Lower leg skin (tissue), 3 donors: ENCODE data around the gene BCL11A.

Experiments
- CTCF ChIP-seq, 3 donors: fragments of 450-650 bp; IDR thresholded peaks; one replicate each; pipeline ENCODE4 v1.5.1; 2016; ENCODE audit warnings: antibody characterized with exemption in 3 of 3, mild to moderate bottlenecking in 3 of 3, moderate library complexity in 2 of 3
- POLR2A ChIP-seq, 2 donors: fragments of 450-650 bp; IDR thresholded peaks; one replicate each; pipeline ENCODE4 v1.6.1; 2016 to 2017; ENCODE audit warnings: antibody characterized with exemption in 2 of 2, mild to moderate bottlenecking in 1 of 2, moderate library complexity in 1 of 2

GRCh38 chr2:60497500-60497899 is 56.0 kb downstream of the BCL11A start:
- TF ChIP-seq CTCF (IDR thresholded peaks at IDR 0.05) (no peak), POLR2A (IDR thresholded peaks at IDR 0.05) (no peak)
